OCI-M2 (cell line): ENCODE measurements around the gene MMP11.

Experiments
- DNase-seq: peaks from one replicate; lab custom pipeline; 2025; ENCODE audit not compliant: unreplicated experiment; lab: John Stamatoyannopoulos, UW

Gene MMP11

DNA sequence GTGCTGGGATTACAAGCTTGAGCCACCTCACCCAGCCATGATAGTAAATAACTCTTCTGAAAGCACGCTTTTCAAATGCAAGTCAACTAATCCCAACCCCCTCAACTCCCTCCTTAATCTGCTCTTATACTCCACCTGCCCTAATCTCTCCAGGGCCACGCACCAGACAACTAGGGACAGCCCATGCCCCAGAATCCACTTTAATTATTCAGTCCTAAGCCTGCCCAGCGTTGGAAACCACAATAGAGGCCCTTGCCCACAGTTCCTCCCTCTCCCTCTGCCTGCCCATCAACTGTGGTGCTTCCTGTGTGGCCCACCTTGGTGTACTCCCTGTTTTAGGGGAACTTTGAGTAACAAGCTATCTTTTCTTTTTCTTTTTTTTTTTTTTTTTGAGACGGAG lies 15.8 kb upstream of the MMP11 start:
- no peak for DNase-seq

DNA sequence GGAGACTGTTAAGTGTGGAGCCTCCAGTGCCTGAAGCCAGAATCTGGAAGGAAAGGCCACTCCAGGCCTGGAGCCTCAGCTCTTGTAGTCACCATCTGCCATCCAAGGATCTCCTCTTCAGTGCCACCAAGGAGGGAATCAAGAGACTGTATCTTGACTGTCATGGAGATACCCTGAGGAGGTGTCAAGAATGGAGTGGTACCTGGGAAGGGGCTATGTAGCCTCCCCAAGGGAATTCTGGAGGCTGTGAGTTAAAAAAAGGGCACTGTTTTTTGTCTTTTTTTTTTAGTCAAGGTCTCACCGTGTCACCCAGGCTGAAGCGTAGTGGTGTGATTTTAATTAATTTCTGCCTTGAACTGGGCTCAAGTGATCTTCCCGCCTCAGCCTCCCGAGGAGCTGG lies 13.1 kb upstream of the MMP11 start:
- DNase-seq, result no peak

DNA sequence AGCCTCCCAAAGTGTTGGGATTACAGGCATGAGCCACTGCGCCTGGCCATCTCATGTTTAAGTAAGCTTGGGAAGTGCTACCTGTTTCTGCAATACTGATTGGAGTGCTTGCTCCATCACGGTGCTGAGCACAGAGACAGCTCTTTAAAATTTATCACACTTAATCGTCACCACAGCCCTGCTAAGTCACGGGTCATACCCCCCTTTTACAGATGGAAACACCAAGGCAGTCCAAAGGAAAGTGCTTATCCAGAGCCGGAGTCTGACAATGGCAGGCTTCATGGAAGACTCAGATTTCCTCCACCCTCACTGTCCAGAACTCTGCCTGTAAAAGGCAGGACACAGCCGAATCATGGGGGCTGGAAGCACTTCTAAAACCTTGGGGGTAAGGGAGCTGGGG lies 12.6 kb upstream of the MMP11 start:
- DNase-seq, result no peak

DNA sequence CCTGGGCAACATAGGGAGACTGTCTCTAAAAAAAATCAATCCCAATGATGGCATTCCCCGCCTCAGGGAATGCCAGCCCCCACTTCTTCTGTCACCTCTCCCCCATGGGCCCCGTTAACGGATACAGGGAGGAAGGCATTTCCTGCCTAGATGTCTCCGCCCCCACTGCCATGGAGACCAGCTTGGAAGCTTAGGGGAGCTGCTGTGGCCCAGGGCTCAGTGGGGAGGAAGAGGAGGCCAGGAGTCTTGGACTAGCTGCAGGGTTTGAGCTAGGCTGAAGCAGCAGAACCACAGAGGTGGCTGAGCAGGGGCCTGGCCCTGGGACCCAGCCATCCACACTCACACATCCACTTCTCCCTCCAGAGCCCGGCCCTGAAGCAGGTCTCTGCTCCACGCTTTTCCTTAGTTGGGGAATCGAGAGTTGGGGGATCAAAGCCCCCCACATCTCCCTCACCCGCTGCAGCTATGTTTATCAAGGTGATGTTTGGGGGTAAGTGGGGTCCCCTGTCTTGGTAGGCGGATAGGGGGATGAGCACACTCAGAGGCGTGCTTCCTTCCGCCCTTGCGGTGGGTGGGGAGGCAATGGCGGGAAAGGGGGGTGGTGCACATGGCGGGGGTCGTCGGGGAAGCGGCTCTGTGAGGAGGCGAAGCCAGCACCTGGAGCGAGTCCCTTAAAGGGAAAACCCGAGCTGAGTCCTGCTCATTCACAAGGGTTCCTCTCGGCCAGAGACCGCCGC lies 9.6 kb upstream of the MMP11 start, which contains the start of gene C22orf15:
Gene C22orf15, plus strand, starts transcription at position 149 of the 737 bp plus-strand sequence. Its CDS starts 317 bp downstream, at position 466.
- no peak for DNase-seq

DNA sequence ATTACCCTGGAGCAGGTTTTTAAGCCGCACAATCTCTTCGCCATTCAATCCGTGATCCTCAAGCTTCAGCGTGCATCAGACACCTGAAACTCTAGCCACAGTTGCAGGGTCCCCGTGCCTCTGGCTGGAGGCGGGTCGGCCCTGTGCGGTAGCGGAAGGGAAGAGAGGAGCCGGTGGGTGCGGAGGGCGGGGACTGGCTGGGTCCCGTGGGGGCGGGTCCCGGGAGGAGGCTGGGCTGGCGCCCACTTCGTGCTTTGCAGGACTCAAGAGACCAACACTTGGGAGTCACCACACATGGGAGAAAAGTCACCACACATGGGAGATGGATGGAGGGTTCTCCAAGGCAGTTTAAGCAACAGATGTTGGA lies 9.1 kb upstream of the MMP11 start:
- no peak for DNase-seq

DNA sequence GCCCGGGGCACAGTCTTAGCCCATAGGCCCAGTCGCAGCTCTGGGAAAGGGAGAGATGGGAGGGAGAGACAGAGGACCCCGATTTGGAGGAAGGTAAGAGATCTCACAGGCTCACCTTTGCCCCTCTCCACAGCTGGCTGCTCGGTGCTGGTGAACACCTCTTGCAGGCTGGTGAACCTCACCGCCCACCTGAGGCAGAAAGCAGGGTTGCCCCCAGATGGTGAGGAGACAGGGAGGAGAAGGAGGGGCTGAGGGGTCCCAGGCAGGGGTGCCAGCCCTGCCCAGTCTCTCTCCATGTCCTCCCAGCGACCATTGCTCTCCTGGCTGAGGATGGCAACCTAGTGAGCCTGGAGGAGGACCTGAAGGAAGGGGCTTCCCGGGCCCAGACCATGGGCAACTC lies 8.7 kb upstream of the MMP11 start:
- DNase-seq, result no peak

DNA sequence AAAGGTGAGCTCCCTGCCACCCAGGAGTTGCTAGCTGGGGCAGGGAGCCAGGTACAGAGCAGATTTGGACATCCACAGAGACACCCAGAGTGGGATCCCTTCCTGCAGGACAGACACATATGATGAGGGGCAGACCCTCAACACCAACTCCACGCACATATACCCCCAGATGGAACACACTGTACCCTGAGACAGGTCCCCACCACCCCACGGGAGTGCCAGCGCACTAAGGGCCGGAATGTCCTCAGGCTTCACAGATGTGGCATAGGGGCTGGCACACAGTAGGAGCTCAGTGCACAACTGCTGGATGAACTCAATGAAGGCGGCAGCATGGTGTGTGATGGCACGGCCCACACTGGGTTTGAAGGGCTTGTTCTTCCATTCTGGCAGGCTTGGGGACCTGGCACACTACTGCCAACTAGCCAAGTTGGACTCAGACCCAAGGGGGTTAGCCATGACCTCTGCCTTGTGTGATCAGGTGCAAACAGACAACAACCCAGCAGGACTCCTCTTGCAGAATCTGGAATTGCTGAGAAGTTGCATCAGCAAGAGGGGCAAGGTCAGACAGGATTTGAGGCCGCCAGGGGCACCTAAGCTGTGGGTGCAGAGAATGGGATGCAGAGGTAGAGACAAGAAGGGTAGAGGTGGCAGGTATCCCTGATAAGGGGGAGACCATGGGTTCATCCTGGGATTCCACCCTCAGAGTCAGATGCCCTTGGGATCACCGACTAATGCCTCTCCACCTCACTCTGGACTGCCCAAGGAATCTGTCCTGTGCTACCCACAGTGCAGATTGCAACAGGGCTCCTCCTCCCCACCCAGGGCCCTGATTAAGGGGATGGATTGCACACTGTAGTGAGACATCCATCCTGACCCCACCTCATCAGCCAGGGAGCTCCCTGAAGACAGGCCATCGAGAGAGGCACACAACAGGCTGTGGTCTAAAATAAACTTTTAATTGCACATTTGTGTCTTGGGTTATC lies 7.5 kb upstream of the MMP11 start:
- DNase-seq, result no peak

DNA sequence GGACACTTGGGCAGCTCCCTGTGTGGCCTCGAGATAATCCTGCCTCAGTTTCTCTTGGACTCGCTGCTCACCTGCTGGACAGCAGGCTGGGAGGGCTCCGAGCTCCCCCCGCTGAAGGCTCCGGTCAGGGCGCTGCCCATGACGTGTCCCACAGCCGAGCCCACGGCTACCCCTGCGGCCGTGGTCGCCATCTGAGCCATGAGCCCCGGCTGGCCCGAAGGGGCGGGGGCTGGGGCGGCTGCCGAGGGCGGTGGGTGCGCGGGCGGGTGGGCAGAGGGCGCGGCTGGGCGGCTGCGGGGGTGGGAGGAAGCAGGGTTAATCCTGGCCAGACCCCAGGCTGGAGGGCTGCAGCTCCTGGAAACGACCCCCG lies 5.4 kb upstream of the MMP11 start:
- DNase-seq, result no peak

DNA sequence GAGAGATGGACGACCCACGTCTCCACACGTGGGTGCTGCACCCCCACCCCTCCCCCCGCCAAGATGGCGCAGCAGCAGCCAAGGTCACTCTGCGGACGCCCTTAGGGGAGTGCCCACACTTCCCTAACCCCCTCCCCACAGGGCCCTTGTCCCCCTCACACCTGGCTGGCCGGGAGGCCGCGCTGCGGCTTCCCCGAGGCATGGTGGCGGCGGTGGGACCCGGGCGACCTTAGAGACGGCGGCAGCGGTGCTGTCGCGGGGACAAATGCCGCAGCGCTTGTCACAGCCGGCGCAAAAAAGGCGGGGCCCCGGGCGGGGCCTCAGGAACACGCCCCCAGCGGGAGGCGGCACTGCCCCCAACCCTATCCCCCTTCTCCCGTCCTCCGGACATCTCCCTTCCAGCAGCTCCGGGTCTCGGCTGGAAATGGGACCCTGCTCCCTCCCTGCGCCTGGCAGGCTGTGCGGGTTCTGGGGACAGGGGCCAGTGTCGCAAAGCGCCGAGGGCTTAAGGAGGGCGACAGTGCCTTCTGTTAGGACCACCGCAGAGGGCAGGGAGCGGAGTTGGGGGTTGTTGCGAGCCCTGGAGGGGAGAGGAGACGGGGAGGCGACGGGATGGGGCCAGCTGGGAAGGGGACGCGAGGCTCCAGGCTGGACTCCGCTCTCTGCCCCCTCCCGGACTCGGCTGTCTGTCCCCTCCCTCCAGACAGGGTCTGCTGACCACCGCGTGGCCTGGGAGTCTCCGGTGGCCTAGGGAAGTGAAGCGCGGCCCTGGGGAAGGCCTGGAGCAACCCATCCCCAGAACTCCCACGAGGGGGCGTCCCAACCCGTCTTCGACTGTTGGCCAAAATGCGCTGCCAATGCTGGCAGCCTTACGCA lies 4.7 kb upstream of the MMP11 start, which contains the start of gene CHCHD10:
Gene CHCHD10, minus strand, starts transcription at position 300 of the 876 bp plus-strand sequence. Its CDS starts 98 bp downstream, at position 202.
- DNase-seq, result no peak

DNA sequence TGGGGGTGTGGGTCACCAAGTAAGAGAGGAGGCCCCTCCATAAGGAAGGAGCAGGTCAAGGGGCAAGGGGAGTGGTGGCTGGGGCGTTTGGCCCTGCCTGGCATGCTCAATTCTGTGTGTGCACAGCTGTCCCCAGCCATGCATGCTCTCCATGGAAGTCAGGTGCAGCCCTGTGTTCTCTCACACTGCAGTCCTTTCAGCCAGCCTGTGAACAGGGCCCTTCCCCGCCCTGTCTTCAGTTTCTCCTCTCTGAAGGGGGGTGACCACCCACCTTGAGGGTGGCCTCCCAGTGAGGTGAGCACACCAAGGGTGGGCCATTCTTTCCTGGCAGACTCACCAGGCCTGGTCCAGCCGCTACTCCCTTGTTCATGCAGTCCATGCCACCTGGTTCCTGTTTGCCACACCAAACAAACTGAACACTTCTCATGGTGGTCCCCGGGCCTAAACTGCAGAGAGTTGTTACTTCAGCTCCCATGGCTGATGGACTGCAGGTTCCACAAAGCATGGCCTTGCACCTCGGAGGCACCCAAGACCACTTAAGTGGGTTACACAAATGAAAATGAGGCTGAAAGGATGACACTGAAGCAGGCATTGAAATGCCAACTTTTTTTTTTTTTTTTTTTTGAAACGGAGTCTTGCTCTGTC lies 3.2 kb upstream of the MMP11 start:
- DNase-seq, result no peak

DNA sequence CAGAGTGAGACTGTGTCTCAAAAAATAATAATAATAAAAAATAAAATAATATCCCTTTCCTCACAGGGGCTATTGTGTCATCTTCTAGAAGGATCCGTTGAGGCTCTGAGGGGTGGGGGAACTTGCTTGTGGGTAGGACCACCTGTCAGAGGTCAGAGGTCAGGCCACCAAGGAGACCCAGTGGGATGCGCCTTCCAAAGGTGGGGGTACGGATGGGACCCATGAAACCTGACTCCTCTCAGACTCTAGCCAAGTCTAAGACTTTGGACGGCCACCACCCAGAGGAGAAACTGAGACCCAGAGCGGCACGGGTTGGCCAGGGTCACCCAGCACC lies 367 bp upstream of the MMP11 start:
- DNase-seq, result no peak

DNA sequence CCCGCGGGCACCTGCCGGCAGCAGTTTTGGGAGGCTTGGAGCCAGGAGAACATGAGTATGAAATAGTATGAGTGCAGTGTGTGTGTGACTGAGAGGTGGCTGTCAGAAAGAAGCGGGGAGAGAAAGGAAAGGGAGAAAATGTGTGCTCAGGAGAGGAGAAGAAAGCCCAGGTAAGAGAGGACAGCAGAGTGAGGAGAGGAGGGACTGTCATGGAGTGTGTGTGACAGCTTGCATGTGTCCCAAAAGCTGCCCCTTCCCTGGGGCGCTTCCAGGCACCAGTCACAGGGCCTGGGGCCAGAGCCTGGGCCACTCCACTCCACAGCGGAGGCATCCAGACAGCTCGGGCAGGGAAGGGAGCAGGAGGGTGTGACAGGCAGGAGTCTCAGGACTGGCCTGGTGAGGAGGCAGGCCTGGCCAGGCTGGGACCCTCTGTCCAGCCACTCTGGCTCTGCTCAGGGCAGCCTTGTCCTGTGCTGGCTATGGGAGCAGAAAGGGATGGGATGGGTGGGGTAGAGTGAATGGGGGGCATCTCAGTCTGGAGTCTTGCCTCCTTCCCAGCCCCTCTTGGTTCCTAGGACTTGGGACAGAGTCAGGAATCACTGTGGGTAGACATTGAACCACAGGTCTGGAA lies 949 bp downstream of the MMP11 start:
- no peak for DNase-seq

DNA sequence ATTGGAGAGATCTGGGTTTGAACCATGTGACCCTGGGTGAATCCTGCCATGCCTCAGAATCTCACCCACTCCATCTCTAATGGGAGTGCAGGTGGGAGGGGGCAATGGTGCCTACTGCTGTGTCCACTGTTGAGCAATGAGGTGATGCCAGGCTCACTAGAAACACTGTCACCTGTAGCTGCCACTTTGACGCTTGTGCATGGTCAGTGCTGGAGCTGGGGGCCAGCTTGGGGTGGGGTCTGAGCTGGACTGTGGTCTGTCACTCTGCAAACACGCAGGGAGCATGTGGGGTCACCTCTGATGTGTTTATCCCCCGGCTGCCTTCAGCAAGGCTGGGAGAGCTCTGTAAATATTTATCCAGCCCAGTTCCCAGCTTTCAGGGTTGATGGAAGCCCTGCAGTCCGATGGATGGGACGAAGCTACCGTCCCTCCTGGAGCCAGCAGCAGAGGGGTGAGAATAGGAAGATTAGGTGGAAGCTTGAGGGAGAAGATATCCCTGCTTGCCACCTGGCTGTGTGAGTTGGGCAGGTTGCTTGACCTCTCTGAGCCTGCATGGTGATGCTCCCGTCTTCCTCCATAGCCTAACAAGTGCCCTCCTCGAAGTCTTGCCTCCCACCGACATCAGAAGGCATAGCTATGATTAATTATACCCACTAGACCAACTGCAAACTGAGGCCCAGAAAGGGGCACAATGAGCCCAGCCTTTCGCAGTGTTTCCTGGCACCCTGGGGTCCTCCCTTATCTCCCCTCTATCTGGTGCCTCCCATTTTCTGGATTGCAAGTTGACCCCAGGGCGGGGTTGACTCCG lies 1.7 kb downstream of the MMP11 start:
- no peak for DNase-seq

DNA sequence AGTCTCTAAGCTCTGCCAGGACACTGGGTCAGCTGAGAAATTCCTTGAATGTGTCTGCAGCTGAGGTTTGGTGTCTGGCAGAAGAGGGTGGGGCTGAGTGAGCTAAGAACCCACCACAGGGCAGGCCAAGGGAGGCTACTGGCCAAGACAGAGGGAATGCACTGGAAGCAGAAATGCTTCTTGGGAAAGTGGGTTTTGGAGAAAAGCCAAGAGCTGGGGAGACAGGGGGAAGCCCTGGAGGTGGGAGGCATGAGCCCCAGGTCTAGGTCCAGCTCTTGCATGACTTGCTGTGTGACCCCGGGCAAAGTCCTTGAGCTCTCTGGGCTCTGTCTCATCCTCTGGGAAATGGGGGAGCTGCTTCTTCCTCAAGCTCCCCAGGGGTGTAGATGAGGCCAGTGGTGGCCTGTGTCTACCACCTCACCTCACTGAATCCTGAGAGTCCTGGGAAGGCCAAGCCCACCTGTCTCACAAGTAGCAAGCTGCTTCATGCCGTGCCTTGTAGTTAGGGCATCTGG lies 2.3 kb downstream of the MMP11 start:
- DNase-seq, result no peak

DNA sequence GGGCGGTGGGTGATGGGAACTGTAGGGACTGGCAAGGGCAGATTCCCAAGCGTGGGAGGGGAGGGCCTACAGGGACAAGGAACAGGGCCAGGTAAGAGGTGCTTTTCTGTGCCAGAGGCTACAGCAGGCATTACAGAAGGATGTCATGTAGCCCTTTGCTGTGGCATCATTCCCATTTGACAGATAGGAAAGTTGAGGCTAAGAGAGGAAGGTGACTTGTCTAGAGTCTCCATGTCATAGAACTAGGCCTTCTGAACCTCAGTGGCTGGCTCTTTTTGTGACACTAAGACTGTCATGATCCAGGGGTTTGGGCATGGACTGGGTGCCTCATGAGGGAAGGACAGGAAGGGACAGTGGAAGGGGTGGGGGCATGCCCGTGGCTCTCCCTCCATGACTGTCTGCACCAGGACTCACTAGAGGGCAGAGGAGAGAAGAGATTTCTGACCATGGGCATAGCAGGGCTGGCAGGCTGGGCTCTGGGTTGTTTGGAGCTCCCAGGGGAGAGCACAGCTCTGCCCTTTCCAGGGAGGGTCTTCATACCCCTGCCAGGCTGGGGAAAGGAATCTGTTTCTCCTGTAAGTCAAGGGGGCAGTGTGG lies 3.2 kb downstream of the MMP11 start:
- DNase-seq, result no peak

DNA sequence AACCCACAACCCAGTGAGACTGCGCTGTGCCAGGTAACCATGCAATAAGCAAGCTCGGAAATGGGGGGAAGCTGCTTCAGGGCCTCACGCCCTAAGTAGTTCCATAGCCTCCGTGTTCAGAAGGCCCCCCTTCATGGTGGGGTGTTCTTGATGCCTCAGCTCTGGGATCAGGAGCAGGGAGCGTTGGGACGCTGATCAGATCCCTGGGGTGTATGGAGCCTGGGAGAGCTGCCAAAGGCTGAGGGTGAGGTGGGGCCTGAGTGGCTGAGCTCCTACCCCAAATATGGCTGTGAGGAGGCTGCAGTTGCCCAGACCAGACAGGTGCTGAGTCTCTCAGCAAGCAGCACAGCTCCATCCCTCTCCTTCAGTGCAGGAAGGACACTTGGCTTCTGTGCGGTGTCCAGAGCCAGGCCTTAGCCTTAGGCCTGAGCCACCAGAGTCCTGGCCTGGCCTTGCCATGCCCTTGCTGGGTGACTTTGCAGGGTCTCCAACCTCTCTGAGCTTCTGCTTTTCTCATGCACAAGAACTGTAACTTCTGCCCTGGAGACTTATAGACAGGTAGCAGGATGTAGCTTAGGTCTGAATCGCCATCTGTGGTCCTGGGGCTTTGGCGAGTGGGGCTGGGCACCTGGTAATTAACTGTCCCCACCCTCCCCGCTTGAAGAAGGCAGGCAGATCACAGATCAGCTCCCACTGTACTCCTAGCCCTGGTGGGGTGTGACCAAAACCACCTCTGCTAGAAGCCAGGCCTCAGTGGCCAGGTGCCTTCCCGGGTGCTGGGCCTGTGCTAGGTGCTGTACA lies 5.3 kb downstream of the MMP11 start:
- no peak for DNase-seq

DNA sequence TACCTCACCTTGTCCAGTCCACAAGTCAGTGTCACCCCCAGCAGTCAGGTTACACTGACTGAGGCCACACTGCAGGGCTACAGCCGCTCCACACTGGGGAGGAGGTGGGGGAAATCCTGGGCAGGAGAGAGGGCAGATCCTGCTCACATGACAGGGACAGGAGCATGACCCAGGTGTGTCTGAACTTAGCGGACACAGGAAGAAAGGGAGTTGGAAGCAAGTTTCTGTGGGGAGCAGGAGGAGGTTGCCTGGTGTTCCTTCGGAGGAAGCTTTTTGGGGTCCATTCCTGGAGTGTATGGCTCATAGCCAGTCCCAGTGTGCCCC lies 5.9 kb downstream of the MMP11 start:
- DNase-seq, result no peak

DNA sequence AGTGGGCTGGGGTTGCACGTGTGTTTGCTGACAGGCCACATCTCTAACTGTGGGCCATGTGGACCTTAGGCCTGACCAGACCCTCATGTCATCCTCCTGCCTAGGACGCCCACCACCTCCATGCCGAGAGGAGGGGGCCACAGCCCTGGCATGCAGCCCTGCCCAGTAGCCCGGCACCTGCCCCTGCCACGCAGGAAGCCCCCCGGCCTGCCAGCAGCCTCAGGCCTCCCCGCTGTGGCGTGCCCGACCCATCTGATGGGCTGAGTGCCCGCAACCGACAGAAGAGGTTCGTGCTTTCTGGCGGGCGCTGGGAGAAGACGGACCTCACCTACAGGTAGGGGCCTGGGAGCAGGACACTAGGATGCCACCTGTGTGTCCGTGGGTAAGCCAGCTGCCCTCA lies 6.4 kb downstream of the MMP11 start:
- DNase-seq, result no peak
